ENCODE results near the gene DALRD3.

DNA sequence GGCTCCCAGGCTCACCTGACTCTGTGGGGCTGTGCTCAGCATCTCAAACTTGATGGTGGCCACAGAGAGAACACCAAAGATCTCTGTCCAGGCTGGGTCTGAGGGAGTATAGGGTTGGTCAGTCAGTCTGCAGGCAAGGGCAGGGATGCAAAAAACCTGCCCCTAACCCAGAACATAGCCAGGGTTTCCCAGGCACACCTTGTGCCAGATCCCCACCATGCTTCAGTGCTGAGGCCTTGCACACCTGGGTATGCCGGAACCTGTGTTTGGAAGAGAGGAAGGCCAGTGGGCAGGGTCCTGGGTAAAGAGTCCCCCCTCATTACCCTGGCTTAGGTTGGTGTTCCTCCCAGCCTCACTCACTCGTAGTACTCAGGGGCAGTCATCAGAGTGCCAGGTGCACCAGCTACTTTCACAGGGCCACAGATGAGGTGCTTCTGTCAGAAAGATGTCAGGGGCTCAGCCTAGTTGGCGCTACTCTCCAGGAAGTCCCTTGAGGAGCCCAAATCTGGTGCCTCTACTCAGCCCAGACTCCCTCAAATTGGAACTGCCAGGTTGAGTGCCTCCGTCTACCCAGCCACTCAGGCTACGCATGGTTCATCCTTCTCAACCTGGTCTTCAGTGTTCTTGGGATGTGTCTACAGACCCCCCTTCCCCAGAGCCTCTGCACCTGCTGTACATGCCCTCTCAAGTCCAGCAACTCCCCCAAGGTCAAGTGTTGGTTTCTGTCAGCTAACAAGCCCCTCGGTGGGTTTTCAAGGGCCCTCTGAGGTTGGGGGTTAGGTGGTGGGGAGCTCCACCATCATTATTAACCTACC, 1.8 kb downstream of the DALRD3 start:
- TF ChIP-seq, protein P1, sequence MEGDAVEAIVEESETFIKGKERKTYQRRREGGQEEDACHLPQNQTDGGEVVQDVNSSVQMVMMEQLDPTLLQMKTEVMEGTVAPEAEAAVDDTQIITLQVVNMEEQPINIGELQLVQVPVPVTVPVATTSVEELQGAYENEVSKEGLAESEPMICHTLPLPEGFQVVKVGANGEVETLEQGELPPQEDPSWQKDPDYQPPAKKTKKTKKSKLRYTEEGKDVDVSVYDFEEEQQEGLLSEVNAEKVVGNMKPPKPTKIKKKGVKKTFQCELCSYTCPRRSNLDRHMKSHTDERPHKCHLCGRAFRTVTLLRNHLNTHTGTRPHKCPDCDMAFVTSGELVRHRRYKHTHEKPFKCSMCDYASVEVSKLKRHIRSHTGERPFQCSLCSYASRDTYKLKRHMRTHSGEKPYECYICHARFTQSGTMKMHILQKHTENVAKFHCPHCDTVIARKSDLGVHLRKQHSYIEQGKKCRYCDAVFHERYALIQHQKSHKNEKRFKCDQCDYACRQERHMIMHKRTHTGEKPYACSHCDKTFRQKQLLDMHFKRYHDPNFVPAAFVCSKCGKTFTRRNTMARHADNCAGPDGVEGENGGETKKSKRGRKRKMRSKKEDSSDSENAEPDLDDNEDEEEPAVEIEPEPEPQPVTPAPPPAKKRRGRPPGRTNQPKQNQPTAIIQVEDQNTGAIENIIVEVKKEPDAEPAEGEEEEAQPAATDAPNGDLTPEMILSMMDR (IDR thresholded peaks at IDR 0.05), result no peak
- TF ChIP-seq EP300 (IDR thresholded peaks at IDR 0.05) (no peak), POLR2A (IDR thresholded peaks at IDR 0.05) (no peak)

All from ovary (tissue), 3 donors.